HG02870 (cell line): ENCODE results near the gene PRLR.

Experiments
- ATAC-seq: cut with Tn5 transposase; IDR thresholded peaks from one replicate; pipeline ENCODE4 v1.9.1; 2021; ENCODE audit warnings: mild to moderate bottlenecking, moderate library complexity; ENCODE audit not compliant: unreplicated experiment

Gene PRLR

DNA sequence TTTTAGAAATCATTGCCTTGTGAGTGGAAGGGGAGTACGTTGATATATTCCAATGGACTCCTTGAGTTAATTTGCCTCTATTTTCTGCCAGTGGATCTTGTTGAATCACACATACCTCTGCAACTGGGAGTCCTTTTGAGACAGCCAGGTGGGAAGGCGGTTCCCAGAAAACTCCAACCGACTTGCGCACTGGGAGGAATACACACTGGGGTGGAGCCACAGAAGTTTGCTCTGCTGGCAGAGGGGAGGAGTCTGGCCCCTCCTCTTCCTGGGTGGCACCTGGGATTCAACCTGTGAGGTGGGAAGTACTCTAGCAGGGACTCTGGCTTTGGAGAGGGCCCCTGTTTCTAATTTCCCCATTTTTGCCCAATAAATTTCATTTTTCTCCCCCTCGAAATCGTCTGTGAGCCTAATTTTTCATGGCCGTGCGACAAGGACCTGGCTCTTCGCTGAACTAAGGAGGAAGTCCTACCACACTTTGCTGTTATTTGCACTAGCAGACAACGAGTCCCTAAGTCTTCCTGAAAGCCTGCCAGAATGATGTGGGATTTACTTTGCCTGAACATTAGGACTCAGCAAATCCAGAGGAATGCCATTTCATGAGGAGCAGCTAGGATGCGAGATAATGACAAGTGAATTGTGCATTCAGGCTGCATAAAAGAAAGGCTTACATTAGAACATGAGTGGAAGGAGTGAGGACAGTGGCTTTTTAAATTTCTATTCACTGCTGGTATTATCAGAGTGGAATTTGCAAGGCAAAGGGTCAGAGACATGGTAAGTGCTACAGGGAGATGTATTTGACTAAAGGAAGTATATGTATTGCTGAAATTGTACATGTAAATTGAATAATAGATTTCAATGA lies 67.2 kb downstream of the PRLR start:
- no peak for ATAC-seq

DNA sequence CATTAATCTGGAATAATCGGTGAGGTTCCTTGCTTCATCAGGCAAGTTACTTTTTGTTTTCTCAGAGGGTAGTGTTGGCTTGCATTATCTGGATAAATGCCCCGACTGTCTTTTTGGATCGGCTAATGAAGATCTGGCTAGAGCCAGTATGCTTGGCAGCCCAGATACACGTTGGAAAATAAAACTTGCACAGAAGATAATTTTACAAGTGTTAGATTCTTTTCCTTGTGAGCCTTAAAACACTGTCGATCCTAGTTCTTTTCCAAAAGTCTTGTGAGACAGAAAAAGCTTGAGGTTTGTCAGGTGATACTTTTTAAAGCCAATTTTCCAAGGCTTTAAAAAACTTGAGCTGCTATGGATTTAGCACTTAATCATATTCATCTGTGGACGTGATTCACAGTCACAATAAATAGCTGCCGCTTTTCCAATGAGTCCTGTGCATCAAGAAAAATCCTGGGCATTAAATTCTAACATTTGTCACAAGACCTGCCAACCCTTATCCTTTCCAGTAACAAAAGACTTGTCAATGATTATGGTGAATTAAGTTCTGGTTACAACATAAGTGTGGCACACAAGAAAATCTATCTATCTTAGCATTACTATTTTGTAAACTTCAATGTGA lies 68.5 kb downstream of the PRLR start:
- no peak for ATAC-seq

DNA sequence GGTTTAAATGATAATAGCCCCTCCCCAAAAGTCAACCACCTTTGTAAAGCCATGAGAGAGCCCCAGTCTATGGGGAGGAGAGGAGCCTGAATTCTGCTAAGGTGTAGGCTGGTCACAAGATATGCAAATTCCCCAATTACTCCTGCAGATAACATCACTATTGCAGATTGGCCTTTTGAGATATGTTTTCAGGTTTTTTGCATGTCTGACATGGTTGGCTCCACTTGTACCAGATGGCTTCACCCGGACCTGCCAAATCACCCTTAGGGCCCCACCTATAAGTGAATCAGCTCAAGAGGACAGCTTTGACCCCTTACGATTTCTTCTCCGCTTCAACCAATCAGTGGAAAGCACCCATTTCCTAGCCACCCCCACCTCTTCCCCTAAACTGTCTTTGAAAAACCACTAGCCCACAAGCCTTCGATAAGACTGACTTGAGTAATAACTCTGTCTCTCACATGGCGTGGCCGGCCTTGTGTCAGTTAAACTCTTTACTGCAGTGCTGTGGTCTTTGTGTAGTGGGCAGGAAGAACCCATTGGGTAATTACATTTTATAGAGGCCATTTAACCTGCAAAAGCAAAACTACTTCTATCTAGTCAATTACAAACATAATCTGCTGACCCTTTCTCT lies 69.7 kb downstream of the PRLR start:
- no peak for ATAC-seq

DNA sequence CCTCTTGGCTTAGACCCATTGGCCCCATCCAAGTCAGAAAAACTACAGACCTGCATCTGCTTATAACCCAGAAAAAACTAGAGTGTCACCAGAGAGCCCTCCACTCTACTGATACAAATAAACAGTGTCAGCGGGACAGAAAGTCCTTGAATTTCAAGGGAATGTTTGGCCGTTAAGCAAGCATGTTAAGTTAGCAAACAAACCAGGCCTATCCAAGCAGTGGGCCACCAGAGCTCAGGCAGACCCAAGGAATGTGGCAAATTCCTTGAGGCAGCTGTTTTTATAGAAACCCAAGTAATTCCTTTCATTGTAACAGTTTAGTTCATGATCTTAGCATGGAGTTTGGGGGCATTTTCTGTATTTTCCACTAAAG lies 70.9 kb downstream of the PRLR start:
- no peak for ATAC-seq

DNA sequence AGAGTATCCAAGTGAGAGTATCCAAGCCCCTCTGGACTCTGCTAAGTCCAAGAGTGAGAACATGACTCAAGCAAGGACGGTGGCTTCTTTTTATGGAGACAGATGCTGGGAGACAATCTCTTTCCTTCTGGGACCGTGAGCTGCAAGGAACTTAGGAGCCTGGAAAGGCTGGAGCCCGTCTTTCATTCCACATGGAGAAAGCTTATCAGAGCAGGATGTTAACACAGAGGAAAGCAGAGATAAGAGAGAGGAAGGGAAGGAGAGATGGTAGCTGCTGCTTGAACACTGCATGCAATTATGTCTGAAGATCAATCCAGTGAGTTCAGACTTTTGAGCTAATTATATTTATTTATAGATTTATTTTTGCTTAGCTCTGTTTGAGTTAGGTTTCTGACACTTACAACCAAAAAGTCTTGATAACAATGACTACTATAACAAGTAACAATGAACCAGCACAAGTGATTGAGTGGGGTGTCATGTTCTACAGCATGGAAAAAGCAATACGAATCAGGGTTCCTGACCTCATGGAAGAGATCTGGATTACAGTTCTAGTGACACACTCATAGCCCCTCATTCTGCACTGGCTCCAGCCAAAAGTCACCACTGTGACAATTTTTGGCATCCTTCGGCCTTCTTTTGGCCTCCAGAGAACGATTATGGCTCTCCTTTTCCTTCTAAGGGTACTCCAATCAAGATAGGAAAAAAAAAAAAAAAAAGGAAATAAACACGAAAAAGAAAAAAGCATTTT lies 71.5 kb downstream of the PRLR start:
- ATAC-seq = no peak

DNA sequence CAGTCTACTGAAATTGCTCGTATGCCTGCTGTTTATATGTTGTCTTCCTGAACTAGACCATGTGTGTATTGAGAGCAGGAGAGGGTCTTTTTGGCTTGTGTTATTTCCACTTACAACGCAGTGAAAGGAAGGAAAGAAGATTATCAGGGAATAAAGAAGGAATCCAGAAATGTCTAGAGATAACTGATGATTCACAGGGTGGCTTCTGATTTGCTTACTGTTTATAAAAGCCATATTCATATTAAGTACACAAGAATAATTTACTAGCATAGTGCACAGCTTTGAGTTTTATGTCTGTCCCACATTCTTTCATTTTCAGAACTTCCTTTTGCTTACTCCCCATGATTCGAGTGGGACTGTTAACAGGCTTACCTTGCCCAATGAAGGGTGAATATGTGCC lies 72.1 kb downstream of the PRLR start:
- ATAC-seq = no peak

DNA sequence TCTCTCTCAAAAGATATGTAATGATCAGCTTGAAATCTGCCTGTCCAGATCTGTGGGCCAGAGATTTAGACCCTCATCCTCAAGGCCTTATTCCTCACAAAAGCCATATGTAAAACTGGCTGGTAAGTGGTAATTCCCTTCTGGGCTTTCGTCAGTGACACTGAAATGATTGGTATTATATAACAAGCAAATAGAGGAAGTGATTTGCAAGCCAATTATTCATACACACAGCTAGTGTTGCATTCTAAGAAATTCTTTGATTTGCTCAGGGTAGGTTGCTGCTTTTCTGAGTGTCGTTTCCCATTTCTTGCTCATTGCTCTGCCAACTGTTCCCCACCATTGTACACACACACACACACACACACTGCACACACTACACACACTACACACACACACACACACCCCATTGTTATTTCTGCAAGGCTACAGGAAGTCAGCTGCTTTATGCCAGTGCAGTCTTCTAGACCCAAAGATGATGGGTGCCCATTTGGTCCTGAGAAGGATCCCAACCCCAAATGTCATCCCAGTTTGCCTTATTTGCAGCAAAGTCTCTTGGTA lies 76.8 kb downstream of the PRLR start:
- ATAC-seq = no peak

DNA sequence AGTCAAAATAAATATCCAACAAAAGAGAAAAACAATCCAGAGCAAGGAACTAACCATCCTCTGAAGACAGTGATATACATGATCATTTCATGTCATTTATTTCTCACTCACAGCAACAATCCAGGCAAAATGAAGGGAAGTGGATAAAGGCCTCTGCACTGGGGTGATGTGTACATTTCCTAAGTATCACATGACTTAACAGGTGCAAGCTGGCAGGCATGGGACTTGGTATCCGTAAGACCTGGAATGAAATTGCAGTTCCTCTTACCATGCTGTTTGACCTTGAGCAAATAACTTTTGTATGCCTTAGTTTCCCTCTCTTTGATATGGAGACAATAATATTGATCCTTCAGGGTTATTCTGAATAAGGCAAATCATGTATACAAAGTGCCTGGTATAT lies 77.6 kb downstream of the PRLR start:
- ATAC-seq = no peak

DNA sequence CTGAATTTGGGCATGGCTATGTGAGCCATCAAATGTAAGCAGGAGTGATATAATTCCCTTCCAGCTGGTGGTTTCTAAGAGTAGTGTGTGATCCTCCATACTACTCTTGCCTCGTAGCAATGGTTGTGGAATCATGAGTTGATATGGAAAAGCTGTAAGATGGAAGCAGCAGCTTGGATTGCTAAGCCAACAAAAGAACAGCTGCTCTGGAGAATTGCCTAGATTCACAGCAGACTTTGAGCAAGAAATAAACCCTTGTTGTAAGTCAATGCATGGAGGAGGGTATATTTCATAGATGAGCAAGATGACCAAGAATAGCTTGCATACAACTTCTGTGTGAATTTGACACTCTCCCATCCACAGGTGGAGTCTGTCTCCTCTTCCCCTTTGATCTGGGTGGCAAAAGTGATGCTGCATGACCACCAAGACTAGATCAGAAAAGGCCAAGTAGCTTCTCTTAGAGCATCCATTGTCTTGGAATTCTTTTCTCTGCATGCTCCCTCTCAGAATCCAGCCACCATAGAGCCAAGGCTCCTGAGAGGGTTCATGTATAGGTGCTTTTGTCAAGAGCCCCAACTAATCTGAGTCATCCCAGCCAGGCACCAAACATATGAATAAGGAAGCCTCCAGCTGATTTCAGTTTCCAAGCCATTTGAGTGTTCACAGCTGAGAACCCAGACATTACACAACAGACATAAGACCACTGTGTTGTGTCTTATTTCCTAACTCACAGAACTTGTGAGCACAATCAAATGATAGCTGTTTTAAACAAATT lies 79.0 kb downstream of the PRLR start:
- no peak for ATAC-seq

DNA sequence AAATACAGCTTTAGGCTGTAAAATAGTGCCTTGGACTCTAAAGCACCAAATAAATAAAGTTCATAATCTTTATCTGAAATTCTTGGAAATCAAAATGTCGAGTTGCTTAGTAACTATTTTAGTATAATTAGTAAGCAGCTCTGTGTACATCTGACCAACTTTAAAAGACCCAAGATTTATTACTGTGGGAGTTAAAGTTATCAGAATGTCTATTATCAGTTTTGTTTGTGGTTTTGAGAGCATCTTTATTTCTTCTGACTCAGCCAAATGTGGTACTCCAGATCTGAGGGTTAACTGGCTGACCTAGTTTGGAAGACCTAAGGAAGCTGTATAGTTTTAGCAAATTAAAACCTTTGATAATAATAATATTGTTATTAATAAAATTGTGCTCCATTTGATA lies 81.2 kb downstream of the PRLR start:
- ATAC-seq = no peak

DNA sequence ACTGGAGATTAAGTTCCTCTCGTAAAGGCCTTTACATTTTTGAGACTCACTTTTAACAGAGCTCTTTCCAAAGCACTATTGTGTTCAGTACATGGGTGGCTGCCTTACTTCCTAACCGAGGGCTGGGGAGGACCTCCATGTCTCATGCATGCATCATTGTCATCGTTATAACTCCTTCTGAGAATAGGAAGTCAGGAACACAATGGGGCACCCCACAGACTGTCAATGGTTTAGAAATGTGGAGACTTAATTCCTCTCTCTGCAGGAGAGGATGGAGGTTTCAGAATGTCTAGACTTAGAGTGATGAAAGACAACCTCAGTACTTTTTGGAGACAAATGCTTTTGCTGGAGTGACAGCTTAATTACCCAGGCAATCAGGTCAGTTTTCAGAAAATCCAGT lies 83.9 kb downstream of the PRLR start:
- no peak for ATAC-seq

DNA sequence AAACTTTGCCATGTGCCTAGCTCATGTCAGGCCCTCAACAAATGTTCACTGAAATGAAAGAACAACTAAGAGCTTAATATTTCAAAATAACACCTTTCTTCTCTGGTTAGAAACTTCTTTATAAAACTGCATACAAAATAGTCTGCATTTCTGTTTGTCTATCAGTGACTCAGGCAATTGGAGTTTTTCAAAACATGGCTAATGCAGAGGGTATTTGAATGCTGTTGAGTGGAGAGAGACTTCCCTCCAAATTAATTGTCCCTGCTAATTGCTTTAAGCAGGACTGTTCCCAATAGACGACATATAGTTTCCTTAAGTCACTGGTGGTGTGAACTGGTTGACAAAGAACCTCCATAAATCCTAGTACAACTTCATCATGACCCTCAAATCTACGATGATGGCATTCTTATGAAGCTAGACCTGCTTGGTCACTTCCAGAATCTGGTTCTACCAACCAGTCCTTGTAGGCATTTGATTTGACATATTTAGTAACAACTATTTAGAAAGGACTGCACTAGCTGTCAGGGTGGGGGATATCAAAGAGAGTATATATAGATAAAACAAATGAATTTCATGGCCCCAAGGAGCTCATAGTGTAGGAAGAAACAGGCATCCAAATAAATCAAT lies 84.5 kb downstream of the PRLR start:
- ATAC-seq = no peak

DNA sequence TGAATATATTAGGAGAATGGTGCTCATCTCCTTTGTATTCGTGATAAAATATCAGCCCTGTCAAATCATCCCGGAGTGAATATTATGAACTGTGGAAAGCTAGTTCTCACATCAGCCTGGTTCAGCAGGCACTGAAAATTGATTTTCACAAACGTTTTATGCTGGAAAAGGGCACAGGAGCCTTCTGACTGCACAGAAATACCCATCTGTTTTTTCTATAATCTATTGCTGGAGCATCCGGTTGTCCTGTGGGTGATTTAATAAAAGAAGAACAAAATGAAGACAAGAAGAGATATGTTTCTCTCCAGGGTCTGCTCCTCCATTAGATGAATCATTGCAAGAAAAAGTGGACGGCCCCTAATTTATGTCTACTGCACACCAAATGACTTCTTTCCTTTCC lies 85.3 kb downstream of the PRLR start:
- no peak for ATAC-seq

DNA sequence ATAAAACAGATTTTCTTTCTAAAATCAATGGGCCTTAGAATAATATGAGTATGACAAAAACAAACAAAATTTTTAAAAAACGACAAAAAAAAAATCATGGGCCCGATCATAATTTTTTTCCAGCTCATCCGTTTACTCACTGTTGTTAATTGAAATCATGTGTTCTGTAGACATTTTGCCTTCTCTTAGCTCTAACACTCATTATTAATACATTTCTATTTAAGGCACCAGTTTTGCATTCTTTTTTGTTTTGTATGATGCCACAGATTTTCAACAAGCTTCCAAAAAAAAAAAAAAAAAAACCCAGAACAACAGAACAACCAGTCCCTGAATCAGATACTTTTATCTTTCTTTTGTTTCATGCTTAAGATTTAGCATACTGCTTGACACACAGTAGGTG lies 86.4 kb downstream of the PRLR start:
- ATAC-seq = no peak

DNA sequence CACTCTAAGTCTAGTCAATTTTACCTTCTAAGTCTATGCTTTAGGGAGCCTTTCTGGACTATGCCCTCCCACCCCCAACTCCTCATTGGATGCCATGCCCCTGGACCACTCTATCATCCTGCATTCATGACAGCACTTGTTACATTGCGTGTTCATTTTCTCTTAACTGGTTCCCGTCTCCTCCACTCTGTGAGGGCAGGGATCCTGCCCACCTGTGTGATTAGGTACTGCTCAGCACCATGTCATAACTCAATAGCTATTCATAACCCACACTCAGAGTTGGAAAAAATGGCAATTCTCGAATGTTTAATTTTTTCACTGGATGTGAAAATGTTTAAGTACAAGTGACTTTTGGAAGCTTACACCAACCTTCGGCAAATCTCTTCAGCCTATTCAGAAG lies 88.5 kb downstream of the PRLR start:
- no peak for ATAC-seq

DNA sequence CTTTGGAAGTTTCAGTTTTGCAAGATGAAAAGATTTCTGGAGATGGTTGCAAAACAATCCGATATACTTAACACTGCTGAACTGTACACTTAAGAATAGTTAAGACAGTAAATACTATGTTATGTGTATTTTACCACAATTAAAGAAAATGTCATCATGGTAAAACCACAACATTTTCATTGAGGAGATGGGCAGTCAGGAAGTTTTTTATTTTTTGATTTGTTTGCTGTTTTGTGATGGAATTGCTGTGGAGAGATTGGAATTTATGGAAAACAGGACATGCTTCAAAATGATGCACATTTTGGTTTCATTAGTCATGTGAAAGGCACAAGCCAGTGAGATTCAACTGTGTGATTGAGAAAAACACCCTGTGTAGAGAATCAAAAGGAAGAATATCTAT lies 92.1 kb downstream of the PRLR start:
- no peak for ATAC-seq

DNA sequence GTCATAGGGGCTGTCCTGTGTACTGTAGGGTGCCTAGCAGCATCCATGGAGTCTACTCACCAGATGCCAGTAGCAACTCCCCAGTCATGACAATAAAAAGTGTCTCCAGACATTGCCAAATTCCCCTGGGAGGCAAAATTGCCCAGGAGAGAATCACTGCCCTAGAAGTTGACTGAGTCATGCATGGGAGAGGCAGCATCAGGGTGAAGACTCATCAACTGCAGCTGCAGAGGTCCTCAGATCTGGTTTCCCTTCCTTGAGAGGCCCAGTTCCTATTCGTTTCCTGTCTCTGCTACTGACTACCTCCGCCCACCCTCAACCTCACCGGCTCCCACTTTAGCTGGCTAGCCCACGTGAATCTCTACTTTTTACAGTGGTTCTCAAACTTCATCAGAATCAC lies 93.9 kb downstream of the PRLR start:
- no peak for ATAC-seq

DNA sequence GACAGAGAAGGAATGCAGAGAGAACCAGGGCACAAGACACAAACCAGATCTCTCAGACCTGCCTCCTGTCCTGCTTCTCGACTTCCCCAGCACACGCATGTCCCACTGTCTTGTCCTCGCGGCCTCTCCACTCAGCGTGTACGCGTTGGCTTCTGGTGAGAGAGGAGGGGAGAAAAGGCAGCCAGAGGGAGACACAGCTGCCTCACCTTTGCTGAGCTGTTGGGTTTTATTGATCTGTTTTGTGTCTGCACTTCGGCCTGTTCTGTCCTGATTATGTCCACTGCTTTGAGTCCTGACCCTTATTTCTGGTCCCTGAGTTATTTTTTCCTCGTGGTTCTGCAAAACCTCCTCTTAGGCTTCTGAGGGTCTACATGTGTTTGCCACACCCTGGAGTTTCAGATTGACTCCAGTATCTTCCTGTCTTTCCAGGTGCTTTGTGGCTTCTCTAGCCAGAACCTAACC lies 95.0 kb downstream of the PRLR start:
- ATAC-seq = no peak

DNA sequence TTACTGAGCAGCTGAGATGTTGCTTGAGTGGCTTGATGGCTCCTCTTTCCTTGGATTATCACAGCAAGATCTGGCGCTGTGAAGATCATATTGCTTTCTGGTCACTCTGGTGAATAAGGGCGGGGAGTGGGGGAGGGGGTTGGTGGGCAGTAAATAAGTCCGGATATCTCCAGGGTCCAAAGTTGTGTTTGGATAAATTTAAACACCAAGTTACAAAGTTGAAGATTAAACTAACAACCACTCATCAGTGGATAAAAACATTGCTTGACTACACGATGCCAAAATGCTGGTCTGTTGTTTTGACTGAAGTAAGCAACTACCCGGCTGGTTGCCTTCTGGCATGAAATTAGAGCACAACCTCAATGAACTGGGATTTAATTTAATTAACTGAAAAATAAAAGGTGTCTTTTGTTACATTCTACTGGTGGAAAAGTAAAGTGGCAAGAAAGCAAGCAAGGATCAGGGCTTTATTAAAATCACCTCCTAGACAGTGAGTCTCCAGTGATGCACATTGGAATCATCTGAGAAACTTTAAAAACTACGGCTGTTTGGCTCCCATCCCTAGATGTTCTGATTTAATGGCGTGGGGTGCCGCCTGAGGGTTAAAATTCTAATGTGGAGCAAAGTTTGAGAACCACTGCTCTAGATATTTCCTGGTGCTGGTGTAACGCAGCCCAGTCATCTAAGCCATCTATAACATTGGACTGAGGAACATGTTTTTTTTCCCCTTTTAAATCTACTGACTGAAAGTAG lies 95.8 kb downstream of the PRLR start:
- no peak for ATAC-seq
